Frontal cortex (tissue), 4 donors: ENCODE data around the gene NBL1. TPM values are rescaled to one million over a fixed set of nuclear protein-coding genes. Genes with fewer than 3 reads are reported as not detected.

ENCODE experiments used
- DNase-seq, 2 donors: peaks; one replicate each; pipeline ENCODE4 v3.0.0; 2012; ENCODE audit warnings: low spot score in 2 of 2
- FAIRE-seq: peaks from 2 replicates; lab custom pipeline; 2012; peaks lifted over from hg19 to GRCh38; lab: Jason Lieb, UNC
- total RNA-seq: library from RNA; depleted of rRNA; stranded (reverse); fragments of >200 nt; gene quantifications from one replicate; pipeline ENCODE4 v1.2.3, GENCODE V29; 2014
- donor health status: control.
- donor health status: control.
- donor health status: control.

The NBL1 gene
- total RNA-seq, 1 donor from 2014 or later = 33.0 TPM

DNA sequence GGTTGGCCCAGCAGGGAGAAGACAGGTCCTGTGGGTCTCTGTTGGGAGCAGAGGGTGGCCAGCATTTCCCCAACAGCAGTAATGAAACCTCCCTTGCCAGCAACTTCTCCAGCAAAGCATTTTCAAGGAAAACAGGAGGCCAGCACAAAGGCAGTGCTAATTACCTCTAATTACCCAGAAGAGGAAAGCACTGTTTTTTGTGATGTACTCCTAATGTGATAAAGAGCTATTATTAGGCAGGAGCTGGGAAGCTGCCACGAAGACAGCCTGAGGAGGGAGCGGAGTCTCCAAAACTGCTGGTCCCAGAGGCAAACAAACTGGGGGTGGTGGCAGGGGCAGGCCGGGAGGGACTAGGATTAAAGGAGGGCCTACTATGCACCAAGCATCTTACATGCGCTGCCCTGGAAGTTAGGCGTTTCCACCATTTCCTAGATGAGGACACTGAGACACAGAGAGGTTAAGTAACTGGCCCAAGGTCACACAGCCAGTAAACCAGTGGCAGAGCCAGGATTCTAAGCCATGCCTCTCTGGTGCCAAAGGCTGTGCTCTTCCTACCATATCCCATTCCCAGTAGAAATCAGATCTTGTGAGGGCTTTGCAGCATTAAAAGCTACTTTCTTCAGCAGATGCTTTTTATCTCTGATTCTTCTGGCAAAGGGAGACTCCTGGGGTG is 45.1 kb downstream of the NBL1 start:
- DNase-seq (peak in 1 of 2 donors; percentile 34), FAIRE-seq (no peak)

DNA sequence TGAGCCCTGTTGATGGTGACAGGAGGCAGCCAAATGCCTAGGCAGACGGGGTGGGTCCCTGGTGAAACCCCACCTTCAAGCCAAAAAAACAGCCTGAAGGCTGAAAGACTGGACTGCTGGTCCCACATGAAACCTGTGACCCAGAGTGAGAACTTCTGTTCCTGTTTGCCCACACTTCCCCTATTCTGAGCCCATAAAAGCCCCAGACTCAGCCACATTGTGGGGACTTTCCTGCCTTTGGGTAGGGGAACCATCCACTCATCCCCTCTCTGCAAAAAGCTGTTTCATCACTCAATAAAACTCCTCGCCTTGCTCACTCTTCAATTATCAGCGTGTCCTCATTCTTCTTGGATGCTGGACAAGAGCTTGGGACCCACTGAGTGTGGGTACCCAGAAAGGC is 45.7 kb downstream of the NBL1 start:
- FAIRE-seq (no peak), DNase-seq (no peak)

- FAIRE-seq (no peak), DNase-seq (no peak)
Measured at GRCh38 chr1:19690342-19690741, 46.2 kb downstream of the NBL1 start.

DNA sequence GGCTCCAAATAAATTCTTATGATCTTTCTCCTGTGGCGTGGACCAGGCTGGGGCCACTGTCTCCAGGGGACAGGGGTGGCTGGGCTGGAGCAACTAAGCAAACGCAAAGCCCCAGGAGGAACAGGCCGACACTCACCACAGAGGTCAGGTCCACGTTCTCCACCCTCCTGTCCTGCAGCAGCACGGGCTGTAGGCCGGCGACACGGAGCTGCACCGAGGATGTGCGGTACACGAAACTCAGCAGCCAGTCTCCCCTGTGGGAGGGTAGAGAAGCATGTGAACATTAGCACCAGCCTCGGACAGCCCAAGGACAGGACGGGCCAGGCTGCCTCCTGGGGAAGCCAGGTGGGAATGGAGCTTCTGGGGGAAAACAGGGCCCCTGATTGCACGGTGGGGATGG is 50.2 kb downstream of the NBL1 start:
- FAIRE-seq (no peak), DNase-seq (no peak)

GRCh38 chr1:19695772-19696171 is 51.7 kb downstream of the NBL1 start:
- DNase-seq (no peak), FAIRE-seq (no peak)

DNA sequence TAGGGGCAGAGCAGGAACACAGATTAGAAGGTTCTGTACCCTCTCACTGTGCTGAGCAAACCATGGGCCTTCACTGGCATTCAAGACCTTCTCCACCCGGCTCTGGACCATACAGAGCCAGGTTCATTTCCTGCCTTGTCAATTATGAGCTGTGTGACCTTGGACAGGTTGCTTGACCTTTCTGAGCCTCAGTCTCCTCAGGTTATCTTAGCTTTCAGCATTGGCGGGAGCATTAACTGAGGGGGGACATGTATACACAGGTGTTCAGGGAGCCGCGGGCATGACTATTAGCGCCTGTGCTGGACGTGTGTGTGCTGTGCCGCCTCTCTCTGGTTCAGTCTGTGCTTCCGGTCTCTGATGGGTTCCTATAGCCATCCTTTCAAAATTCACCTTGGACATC is 52.7 kb downstream of the NBL1 start:
- FAIRE-seq = no peak

DNA sequence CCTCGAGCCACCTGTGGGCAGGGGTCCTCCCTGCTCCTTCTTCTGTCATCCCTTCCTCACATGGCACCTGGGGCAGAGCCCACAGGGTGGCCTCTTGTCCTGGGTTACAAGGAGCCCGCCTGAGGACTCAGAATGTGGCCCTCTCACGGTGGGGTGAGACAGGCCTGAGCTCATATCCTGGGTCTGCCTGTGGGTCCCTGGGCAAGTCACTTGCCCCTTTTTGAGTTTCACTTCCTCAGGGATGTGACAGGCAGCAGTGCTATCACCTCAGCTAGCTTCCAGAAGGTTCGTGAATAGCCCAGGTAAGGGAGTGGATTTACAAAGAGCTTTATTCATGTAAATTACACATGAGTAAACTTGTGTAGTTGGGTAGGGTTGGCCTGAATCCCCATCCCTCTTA is 54.1 kb downstream of the NBL1 start:
- no peak for DNase-seq
- no peak for FAIRE-seq

More for the DNA sequence above, 52.7 kb downstream of the NBL1 start:
- no peak for DNase-seq

DNA sequence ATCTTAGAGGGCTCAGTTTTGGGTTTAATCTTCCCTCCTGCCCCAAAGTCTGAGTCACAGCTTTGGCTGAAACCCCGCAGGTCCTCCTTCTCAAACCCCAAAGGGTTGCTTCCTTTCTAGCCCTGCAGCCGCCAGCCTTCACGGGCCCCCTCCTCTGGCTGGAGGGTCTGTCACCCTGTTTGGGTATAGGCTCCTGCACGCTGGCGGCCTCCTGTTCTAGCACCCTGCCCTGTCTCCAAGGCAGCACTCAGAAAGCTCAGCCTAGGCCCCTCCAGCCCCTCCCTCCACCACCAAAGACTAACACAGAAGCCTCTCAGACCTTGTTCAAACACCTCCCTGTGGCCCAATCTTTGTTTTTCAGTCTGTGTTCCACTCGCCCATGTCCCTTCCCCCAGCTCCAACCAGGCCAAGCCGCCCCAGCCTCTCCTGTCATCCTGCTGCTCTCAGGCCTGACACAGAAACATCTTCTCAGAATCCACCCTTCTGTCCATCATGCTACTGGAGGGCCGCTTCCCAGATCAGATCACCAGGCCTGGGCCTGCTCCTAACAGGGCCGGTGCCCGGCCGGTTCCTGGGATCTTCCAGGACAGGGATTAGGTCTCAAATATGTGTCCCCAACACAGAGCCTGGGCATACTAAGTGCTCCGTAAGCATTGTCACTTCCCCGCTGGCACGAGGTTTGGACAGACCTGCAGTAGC is 56.1 kb downstream of the NBL1 start:
- FAIRE-seq = no peak
- DNase-seq = no peak

DNA sequence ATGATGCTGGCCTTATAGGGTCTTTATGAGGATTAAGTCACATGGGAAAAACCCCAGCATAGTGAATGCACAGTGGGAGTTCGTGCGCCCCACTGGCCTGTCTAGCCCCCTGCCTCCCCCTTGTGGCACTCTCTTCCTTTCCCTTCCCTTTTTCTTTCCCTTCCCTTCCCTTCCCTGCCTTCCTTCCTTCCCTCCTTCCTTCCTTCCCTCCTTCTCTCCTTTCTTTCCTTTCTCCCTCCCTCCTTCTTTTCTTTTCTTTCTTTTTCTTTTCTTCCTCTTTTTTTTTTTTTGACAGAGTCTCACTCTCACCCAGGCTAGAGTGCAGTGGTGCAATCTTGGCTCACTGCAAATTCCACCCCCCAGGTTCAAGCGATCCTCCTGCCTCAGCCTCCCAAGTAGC is 59.2 kb downstream of the NBL1 start:
- no peak for FAIRE-seq
- DNase-seq = no peak

DNA sequence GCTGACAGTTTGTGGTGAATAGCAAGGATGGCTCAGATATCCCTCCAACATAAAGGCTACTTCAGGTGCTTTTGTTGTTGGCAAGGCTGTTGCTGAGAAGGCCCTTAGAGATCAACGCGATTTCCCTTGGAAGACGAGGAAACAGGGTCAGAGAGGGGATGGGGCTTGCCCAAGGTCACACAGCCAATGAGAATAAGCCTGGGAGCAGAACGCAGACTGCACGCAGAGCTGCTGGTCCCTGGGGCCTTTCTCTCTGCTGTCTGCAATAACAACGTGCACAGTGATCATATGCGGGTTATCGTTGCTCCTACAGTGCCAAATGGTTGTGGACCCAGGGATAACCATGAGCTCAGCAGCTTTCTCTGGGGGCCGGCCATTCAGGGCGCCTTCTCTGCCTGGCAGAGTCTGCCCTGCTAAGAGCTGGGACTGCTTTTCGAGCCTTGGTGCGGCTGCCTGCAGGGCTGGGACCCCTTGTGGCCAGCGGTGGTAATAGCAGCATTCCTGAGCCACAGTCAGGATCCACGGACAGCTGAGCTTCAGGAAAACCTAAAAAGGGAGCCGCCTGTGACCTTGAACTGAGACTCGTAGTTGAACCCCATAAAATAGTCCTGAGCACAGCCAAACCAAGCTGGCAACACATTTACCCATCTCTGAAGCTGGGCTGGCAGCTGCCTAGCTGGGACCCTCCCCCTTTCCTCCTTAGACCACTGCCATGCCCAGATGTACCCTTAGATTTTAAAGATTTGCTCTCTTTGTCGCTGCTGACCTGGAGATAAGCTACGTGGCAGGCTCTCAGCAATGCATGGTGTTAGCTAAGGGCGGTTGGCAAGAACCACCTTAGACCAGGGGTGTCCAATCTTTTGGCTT is 60.4 kb downstream of the NBL1 start:
- FAIRE-seq = no peak
- peak; percentile 36 to 80 for DNase-seq

DNA sequence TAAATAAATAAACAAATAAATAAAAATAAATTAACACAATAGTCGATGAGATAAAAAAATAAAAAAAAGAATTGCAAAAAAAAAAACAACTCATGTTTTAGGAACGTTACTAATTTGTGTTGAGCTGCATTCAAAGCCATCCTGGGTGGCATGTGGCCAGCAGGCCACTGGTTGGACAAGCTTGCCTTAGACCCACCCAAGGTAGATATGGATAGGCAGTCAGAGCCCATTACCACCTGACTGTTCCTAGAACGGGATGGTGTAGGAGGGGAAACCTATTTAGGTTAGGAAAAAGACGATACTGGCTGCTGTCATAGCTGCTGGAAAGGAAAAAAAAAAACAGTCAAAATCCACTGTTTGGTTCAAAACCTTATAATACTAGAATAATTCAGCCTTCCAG is 61.4 kb downstream of the NBL1 start:
- FAIRE-seq (no peak), DNase-seq (no peak)

GRCh38 chr1:19706136-19706535 is 62.0 kb downstream of the NBL1 start:
- FAIRE-seq (no peak), DNase-seq (no peak)

Other genes starting within 250 kb of the NBL1 start
- 47.7 TPM for gene CAPZB, start 158.8 kb upstream of the NBL1 start, total RNA-seq
- 0.41 TPM for gene HTR6, start 20.6 kb downstream of the NBL1 start, total RNA-seq
- gene TMCO4, start 155.6 kb downstream of the NBL1 start, total RNA-seq = 0.82 TPM
- not detected for gene RNF186, start 171.0 kb downstream of the NBL1 start, total RNA-seq
- 9.8 TPM for gene OTUD3, start 238.1 kb downstream of the NBL1 start, total RNA-seq